GM19328 (cell line): ENCODE data around the gene AMMECR1.

Source experiments
- ATAC-seq: cut with Tn5 transposase; IDR thresholded peaks from one replicate; pipeline ENCODE4 v1.9.1; 2021; ENCODE audit warnings: mild to moderate bottlenecking, moderate library complexity; ENCODE audit not compliant: unreplicated experiment

AMMECR1 gene

DNA sequence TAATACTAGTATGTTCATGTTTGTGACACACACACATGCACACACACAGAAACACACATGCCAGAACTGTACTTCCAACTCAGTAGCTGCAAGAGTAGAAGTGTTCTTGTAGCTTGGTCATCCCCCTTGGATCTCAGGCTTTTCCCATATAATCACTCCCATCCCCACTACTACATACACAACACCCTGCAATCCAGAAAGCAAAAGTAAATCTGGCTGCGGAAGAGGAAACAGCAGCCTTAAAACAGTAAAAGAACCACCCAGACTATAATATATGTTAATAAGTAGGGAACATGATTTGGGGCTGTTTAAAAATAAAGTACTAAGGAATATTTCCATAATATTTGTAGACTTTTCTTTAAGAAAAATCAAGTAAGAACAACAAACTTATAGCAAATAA lies 103.2 kb downstream of the AMMECR1 start:
- no peak for ATAC-seq

GRCh38 chrX:110213183-110213582 lies 104.7 kb downstream of the AMMECR1 start:
- ATAC-seq, result no peak

GRCh38 chrX:110212299-110212698 lies 105.6 kb downstream of the AMMECR1 start:
- no peak for ATAC-seq

GRCh38 chrX:110211340-110211739 lies 106.5 kb downstream of the AMMECR1 start:
- no peak for ATAC-seq

DNA sequence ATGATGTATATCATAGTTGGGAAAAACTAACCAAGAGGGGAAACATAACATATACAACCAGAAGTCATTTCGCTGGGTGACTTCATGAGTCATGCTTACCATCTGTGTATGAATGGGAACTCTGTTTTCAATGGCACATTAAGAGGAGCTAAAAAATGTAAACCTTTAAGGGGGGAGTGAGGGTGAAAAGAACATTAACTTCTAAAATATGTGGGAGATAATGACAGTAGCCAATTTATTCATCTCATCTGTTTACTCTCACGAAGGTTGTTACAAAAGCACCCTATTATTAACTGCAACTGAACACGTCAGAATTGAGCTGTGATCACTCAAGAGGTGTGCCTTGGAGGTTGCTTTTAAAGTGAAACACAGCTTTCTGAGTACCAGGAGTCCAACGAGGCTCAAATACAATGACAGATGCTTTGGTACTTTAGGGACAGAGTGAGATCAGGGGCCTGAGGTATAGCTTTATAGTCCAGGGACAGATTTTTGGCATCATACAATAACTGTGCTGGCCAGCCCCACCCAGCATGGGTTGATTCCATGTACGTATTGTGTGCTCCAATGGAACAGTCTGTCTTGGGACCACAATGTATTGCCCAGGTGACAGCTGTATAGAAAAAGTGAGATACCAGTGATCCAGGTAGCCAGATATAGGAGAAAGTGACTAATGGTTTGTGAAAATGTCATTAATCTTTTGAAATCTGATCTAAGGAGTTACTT lies 107.3 kb downstream of the AMMECR1 start:
- ATAC-seq, result no peak

DNA sequence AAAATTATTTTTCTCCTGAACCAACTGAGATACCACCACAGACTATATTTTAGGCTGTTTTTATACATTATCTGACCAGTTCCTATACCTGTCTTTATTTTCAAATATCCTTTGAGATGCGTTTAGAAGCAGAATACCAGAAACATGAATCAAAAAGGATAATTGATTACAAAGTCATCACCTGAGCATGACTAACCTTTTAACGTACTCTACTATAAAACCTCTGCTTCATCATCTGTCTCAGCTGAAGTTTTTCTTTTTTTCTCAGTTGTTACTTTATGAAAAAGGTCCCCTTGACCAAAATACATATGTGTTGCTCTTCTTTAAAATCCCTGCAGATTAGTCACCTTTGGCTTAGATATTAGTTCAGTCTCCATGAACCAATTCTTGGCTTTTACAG lies 109.8 kb downstream of the AMMECR1 start:
- no peak for ATAC-seq

DNA sequence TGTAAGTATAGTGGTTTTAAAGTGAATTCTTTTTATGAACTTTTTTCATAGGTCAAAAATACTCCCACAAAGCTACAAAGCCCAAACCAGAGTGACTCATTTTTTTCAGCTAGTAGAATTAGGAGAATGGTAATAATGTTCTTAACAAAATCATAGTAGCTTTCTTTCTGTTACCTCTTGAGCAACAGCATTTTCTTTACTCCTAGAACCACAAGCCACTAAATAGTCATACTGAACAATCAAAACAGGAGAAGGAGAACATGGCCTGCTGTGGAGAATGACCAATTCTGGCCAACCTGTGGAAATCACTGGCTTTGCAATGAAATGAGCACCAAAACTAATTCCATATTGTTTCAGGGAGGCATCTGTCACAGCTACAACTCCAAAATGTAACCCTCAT lies 112.9 kb downstream of the AMMECR1 start:
- ATAC-seq, result no peak

- no peak for ATAC-seq
These were observed 116.1 kb downstream of the AMMECR1 start for GRCh38 chrX:110201799-110202198.

DNA sequence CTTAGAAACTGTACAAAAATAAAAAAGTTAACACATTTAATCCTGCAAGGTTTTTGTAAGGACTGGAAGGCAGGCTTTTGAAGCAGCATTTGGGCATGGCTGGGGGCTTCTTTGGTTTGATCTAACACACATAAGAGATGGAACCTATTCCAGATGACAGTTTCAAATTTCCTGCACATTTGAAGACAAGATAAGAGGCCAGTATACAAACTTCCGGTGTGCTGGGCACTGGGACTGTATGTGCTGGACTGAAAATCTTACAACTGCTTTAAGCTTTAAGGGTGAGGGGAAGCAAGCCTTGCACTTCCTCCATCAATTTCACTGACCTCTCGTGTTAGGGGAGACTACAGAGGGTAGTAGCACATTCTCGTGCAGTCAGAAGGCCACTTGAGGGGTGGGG lies 122.9 kb downstream of the AMMECR1 start:
- no peak for ATAC-seq

DNA sequence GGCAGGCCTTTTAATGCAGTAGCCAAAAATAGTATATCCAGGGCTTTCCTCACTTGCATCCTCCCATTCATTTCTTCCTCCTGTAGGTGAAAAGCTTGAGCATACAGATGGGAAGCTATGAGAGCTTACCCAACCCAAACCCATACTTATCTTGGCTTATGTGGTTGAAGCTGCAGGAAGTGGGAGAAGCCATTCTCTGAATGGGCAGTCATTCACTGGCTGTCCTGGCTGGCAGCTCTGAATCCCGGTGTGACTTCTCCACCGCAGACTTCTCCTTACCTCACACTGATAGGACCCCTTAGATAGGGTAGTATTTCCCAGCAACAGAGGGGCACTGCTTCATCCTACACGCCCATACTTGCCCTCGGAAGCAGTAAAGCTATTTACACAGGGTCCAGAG lies 125.4 kb downstream of the AMMECR1 start:
- no peak for ATAC-seq

DNA sequence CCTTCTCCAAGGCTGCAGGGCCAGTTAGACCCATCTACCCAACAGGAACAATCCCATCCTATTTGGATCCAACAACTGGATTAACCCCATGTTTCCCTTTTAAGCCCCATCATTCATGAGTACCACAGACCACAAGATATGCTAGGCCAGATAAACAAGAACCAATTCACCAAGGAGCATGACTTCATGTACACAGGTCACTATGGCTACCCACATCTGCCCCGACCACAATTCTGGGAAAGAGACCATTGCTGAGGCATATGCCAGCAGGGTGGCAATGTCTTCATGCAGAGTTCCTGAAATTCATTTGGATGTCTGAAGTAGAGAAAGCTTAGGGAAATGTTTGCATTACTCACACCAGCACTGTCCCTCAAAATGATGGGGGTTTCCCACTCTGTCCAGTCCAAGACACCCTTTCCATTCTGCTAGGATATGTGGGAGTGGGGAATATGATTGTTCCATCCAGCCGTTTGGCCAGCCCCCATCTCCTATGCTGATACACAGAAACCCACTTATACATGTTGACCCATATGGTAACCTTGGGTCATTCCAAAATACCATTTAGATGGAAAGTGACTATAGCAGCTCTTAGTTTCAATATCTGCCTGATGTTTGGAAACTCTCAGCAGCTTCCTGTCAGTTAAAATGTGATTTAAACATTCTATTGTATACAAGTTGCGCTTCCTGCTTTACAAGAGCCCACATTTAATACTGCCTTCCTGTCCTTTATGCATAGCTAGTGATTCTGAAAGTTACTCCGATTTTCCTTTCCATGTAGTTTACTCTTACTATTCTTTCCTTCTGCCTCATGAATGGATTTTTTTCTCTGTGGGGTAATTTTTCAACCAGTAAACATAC lies 129.0 kb downstream of the AMMECR1 start:
- ATAC-seq, result no peak

DNA sequence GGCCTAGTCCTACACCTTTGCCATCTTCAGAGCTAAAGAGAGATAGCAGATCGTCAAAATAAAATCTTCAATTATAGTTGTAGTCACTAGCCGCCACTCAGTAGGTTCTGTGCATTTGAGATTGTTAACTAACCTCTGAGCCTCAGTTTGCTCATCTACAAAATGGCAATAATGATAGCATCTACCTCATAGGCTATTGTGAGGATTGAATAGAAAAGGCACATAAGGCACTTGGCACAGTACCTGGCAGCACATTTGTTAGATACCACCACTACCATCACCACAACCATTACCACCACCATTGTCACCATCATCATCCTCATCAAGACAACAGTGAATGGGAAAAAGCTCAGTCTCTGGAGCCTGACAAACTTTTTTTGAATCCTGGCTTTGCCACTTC lies 134.6 kb downstream of the AMMECR1 start:
- ATAC-seq, result no peak

DNA sequence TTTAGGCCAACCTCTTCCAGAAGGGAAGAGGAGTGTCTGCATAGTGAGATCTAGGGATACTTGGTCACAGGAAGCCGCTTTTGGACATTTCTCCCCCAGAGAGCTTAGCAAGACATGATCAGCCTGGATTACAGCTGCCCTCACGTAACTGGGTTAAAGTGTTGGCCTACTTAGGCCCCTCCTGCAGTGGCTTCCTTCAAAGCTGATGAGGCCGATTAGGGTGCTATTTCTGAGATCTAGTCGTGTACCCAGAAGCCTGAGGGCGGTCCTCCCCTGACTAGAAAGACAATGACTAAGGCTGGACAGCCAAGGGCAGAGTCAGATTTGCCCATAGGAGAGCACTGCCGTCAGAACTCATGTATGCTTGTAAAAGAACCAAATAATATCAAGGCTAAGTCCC lies 135.0 kb downstream of the AMMECR1 start:
- no peak for ATAC-seq

GRCh38 chrX:110182362-110182761 lies 135.5 kb downstream of the AMMECR1 start:
- no peak for ATAC-seq

GRCh38 chrX:110181459-110182137 lies 136.3 kb downstream of the AMMECR1 start:
- no peak for ATAC-seq

DNA sequence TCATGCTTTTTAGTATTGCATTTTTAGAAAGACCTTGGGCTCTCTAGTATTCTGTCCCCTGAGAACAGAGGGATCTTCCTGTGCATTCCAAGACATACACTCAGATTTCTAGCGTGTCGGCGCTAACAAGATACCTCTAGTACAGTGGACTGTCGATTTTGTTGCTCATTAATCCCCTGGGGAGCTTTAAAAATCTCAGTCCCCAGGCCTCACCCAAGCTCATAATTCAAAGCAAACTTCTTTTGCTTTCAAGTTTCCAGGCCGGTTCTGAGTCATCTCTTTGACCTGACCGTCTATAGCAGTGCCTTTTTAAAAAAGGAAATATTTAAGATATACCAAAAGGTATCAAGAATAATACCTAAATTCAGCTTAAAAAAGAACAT lies 137.0 kb downstream of the AMMECR1 start:
- ATAC-seq, result peak; percentile 53

- no peak for ATAC-seq
These were observed 137.5 kb downstream of the AMMECR1 start for GRCh38 chrX:110180176-110180927.

GRCh38 chrX:110178179-110178865 lies 139.6 kb downstream of the AMMECR1 start:
- ATAC-seq, result no peak

GRCh38 chrX:110175696-110176095 lies 142.2 kb downstream of the AMMECR1 start:
- no peak for ATAC-seq

DNA sequence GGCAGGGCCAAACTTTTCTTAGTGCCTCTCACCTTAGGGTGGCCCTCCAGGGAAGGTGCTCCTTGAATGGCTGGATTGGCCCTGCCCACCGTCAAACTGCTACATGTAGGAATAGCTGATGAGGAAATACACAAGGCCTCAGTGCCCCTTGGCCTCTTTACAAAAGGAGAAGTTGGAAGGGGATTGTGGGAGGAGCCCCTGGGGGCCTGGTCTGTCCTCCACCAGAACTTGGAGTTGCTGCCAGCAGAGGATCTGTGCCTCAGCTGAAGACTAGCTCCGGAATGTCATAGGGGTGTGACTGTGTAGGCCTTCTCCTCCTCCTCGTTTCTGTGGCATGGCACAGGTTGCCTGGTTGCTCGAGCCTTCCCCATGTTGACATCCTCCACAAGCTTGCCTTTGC lies 142.7 kb downstream of the AMMECR1 start:
- ATAC-seq, result no peak
